ENCODE measurements around the gene DNAH10. TPM values are rescaled to one million over a fixed set of nuclear protein-coding genes. Genes with fewer than 3 reads are reported as not detected.

Gene DNAH10
- total RNA-seq, 1 experiment from 2014 or later: not detected

- CTCF ChIA-PET: no interaction called here
- no peak for TF ChIP-seq EZH2 (IDR thresholded peaks at IDR 0.05; ENCODE audit: low read depth)
- TF ChIP-seq, protein P1, sequence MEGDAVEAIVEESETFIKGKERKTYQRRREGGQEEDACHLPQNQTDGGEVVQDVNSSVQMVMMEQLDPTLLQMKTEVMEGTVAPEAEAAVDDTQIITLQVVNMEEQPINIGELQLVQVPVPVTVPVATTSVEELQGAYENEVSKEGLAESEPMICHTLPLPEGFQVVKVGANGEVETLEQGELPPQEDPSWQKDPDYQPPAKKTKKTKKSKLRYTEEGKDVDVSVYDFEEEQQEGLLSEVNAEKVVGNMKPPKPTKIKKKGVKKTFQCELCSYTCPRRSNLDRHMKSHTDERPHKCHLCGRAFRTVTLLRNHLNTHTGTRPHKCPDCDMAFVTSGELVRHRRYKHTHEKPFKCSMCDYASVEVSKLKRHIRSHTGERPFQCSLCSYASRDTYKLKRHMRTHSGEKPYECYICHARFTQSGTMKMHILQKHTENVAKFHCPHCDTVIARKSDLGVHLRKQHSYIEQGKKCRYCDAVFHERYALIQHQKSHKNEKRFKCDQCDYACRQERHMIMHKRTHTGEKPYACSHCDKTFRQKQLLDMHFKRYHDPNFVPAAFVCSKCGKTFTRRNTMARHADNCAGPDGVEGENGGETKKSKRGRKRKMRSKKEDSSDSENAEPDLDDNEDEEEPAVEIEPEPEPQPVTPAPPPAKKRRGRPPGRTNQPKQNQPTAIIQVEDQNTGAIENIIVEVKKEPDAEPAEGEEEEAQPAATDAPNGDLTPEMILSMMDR (conservative IDR thresholded peaks at IDR 0.05): no peak
- Histone ChIP-seq H4K20me1 (ENCODE audit: insufficient read depth) (no peaks in the 10 kb centered on the region), H3K4me1 (replicated peaks; ENCODE audit: insufficient read depth) (no peaks in the 10 kb centered on the region), H3K27ac (no peak overlapping the region), H3K36me3 (ENCODE audit: low read depth) (no peaks in the 10 kb centered on the region), H3K27me3 (ENCODE audit: insufficient read depth, low read depth) (peaks cover 59% of the 10 kb centered on the region), H3K79me2 (ENCODE audit: low read depth) (no peaks in the 10 kb centered on the region), H3K4me3 (no peak overlapping the region), H3K9me3 (ENCODE audit: insufficient read depth, low read depth) (no peaks in the 10 kb centered on the region), H3K9me2 (ENCODE audit: insufficient read depth) (no peaks in the 10 kb centered on the region), H3F3A (ENCODE audit: insufficient read depth, low read depth) (no peaks in the 10 kb centered on the region), H2AFZ (no peak overlapping the region), H3K4me2 (no peak overlapping the region)
- POLR2A ChIA-PET (ENCODE audit: unreplicated experiment): interaction anchor here (0.7 kb wide), 1 partner anchor 10 kb away, joined by 5 read pairs; no protein-coding TSS in a partner anchor
- intact Hi-C loops (cut with micrococcal nuclease; ENCODE audit: unreplicated experiment): no loop called here
- no TSS peak for BruUV-seq (replicated peaks)
- DNase-seq: no peak
These were observed 171.1 kb downstream of the DNAH10 start for GRCh38 chr12:123933214-123933613.

GRCh38 chr12:123934016-123934620, 172.0 kb downstream of the DNAH10 start:
- no peaks in the 10 kb centered on the region for H3F3A ChIP-seq (ENCODE audit: insufficient read depth, low read depth)
- ChIA-PET POLR2A (ENCODE audit: unreplicated experiment) (no interaction called here), CTCF (no interaction called here)
- no peak for DNase-seq
- H3K36me3 ChIP-seq (ENCODE audit: low read depth): no peaks in the 10 kb centered on the region
- H3K27ac ChIP-seq: no peak overlapping the region
- no peak overlapping the region for H2AFZ ChIP-seq
- intact Hi-C loops (cut with micrococcal nuclease; ENCODE audit: unreplicated experiment): no loop called here
- H4K20me1 ChIP-seq (ENCODE audit: insufficient read depth): no peaks in the 10 kb centered on the region
- H3K79me2 ChIP-seq (ENCODE audit: low read depth): no peaks in the 10 kb centered on the region
- H3K4me3 ChIP-seq: no peak overlapping the region
- H3K9me2 ChIP-seq (ENCODE audit: insufficient read depth): no peaks in the 10 kb centered on the region
- TF ChIP-seq, protein P1 (conservative IDR thresholded peaks at IDR 0.05): no peak
- no peak for TF ChIP-seq EZH2 (IDR thresholded peaks at IDR 0.05; ENCODE audit: low read depth)
- H3K4me2 ChIP-seq: no peak overlapping the region
- no peaks in the 10 kb centered on the region for H3K9me3 ChIP-seq (ENCODE audit: insufficient read depth, low read depth)
- peaks cover 50% of the 10 kb centered on the region for H3K27me3 ChIP-seq (ENCODE audit: insufficient read depth, low read depth)
- H3K4me1 ChIP-seq (replicated peaks; ENCODE audit: insufficient read depth): no peaks in the 10 kb centered on the region
- no TSS peak for BruUV-seq (replicated peaks)

DNA sequence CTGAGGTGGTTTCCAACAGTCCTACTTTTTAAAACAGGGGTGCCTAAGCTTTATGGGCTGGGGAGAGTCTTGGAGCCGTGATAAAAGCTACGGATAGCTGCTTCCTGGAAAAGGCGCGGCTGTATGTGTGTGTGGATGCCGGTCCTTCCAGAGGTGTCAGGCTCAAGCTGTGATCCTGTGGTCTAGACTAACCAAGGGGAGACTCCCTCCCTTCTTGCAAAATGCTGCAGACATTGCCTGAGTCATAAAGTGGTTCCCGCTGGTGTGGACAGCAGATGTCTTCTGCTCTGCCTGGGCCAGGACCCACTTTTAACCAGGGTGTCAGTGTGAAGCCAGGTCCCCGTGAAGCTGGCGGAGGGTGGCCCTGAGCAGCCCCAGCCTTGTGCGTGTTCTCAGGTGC, 172.7 kb downstream of the DNAH10 start:
- H3K9me3 ChIP-seq (ENCODE audit: insufficient read depth, low read depth): no peaks in the 10 kb centered on the region
- H3K4me2 ChIP-seq: no peak overlapping the region
- H3K4me1 ChIP-seq (replicated peaks; ENCODE audit: insufficient read depth): no peaks in the 10 kb centered on the region
- intact Hi-C loops (cut with micrococcal nuclease; ENCODE audit: unreplicated experiment): no loop called here
- ChIA-PET POLR2A (ENCODE audit: unreplicated experiment) (no interaction called here), CTCF (no interaction called here)
- no peaks in the 10 kb centered on the region for H3F3A ChIP-seq (ENCODE audit: insufficient read depth, low read depth)
- H3K79me2 ChIP-seq (ENCODE audit: low read depth): no peaks in the 10 kb centered on the region
- H3K27ac ChIP-seq: no peak overlapping the region
- no peak for DNase-seq
- no peaks in the 10 kb centered on the region for H3K9me2 ChIP-seq (ENCODE audit: insufficient read depth)
- TF ChIP-seq, protein P1 (conservative IDR thresholded peaks at IDR 0.05): no peak
- no peak for TF ChIP-seq EZH2 (IDR thresholded peaks at IDR 0.05; ENCODE audit: low read depth)
- peaks cover 43% of the 10 kb centered on the region for H3K27me3 ChIP-seq (ENCODE audit: insufficient read depth, low read depth)
- no peak overlapping the region for H3K4me3 ChIP-seq
- no TSS peak for BruUV-seq (replicated peaks)
- no peaks in the 10 kb centered on the region for H3K36me3 ChIP-seq (ENCODE audit: low read depth)
- H4K20me1 ChIP-seq (ENCODE audit: insufficient read depth): no peaks in the 10 kb centered on the region
- H2AFZ ChIP-seq: no peak overlapping the region
